ENCODE measurements around the gene MEG3.

MEG3 gene

DNA sequence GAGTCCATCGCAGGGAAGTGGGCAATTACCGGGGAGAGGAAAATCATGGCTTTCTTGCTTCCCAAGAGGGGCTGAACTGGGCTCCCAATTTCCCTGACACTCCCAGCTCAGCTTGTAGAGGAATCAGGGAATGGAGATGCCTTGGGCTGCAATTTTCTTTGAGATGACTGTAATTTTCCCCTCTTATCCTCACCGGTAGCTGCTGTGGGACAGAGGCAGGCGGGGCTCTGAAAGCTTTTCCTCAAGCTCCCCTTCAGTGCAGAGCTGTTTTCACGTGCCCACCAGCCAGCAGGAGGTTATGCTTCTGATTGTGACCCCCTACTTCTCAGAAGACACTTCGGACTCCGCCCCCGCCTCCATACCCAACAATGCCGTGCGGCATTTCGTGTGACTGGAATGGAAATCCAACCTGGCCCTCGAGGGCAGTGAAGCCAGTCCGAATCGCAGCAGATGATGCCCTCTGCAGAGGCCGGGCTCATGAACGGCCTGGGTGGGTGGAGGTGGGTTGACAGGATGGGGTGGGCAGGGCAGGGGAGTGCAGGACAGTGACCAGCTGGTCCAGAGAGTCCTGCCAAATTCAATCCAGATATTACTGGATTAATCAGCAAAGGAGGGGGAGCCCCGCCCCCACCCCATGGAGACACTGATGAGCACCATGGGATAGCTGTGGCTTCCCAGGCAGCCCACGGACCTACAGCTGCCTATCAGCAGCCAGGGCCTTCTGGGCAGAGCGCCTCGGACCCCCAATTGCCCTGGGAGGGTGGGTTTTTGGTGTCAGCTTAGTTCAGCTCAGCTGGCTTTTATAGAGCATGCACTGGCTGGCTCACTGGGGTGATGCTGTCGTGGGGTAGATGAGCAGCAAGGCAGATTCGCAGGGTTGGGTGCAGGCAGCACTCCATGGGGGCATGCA, 40.0 kb downstream of the MEG3 start:
- DNase-seq (ENCODE audit: low spot score) = no peak

DNA sequence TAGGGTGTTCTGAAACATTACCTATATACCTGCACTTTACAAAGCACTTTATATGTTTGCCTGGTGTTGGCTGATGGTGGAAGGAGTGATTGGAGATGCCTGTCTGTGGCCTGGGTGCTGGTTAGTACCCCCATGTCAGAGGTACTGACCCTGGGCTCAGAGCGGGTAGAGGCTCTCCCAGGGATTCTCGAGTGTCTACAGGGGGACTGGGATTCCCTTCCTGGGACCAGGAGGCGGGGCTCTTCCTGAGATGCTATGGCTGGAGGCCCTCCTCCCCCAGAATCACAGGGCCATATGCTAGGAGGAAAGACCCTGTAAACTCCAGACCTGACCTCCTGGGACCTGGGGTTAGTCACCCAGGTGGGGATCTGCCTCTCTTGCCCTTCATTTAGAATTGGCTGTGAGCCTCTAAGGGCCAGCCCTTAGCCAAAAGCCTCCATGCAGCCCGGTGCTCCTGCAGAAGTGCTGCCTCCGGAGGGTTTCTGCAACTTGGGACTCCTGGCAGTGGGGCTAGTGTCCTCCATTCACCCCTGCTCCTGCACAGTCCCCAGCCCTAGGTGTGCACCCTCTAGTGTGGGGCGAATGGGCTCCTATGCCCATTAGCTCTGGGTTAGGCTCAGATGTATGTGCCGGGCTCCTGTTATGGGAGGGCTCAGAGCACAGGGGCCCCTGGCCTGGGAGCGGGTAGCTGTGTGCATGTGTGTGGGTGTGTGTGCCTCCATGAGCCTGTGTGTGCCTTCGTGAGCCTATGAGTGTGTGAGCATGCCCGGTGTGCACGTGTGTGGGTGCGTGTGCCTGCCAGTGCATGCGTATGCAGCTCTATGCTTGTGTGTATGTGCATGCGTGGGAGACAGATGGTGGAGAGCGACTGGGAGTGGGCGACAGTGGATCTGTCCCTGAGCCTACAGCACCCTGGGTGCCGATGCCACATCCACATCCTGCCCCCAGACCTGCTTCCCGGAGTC, 41.0 kb downstream of the MEG3 start:
- DNase-seq (ENCODE audit: low spot score) = no peak

DNA sequence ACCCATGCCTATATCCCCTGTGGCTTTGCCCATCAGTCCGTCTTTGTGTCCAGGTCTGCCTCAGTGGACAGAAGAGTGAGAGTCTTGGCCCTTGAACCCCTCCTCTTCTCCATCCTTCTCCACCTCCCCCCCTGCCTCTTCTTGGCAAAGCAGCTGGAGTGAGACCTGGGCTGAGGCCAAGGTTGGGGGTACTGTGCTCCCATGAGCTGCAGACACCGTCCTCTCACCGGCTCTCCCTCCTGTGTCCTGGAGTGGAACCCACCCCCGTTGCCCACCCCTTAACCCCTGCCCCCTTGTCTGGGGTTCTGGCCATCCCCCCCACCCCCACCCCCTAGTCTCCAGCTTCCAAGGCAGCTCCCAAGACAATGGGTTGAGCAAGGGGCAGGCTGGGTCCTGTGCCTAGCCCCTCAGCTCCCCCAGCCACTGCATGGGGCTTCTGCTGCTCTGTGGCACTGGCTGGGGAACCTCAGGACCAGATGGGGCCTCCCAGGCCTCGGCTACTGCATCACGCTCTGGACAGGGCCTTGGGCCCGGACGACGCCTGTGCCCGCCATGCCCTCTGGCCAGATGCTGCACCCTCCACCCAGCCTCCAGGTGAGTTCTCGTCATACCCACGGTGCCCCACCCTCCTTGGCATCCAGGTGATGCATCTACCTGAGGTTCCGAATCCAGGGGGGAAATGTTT, 41.9 kb downstream of the MEG3 start:
- no peak for DNase-seq (ENCODE audit: low spot score)

DNA sequence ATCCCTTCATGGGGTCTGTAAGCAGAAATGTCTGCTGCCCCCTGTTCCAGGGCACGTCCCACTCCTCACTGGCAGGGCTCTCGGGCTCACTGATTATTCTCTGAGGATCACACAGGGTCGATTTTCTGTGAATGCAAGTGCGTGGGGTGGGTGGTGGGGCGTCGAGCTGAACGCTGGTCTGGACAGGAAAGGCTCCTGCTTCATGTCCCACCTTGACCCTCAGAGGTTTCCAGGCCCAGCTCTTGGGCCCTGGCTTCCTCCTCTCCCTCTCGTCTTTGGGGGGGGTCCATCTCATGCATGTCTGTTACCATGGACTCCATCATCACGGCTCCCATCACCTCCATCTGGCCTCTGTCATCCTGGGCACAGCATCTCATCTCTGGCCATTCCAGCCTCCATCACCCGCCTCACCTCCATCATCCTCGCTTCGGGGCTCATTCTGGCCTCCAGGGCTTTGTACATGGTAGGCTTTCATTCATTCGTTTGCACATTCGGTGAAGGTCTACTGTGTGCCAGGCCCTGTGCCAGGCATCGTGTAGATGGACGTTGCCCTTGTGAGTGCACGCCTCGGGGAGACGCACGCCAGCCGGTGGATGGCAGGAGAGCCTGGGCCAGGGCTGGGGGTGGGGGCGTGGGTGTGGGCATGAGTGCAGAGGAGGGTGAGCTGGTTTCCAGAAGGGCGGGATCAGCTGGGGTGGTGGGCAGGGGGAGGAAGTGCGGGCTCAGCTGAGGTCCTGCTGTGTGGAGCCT, 42.9 kb downstream of the MEG3 start:
- no peak for DNase-seq (ENCODE audit: low spot score)

DNA sequence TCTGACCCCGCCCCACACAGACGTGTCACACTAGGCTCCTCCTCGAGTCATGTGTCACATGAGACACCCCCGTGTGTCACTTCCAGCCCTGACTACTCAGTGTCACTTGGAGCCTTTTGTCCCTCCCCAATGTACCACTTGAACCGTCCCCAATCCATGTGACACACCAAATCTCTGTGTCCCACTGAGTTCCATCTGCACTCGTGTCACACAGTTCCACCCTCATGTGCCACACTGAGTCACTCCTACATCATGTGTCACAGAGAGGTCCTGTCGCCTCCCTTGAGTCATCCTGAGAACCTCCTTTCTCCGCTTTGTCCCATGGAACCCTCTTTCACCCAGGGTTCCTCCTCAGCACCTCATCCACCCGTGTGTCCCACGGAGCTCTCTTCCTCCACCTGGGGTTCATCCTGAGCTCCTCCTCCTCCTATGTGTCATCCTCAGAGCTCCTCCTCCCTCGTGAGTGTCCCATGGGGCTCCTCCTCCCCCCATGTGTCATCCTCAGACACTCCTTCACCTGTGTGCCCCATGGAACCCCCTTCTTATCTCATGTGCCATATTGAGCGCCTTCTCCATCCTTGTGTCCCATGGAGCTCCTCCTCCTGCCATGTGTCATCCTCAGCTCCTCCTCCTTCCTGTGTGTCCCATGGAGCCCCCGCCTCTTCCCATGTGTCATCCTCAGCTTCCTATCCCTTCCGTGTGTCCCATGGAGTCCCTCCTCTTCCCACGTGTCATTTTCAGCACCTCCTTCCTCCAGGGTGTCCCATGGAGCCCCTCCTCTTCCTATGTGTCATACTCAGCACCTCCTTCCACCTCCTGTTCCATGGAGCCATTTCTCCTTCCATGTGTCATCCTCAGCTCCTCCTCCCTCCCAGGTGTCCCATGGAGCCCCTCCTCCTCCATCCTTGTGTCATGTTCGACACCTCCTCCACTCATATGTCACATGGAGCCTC, 45.6 kb downstream of the MEG3 start:
- peak; percentile 82 for DNase-seq (ENCODE audit: low spot score)

DNA sequence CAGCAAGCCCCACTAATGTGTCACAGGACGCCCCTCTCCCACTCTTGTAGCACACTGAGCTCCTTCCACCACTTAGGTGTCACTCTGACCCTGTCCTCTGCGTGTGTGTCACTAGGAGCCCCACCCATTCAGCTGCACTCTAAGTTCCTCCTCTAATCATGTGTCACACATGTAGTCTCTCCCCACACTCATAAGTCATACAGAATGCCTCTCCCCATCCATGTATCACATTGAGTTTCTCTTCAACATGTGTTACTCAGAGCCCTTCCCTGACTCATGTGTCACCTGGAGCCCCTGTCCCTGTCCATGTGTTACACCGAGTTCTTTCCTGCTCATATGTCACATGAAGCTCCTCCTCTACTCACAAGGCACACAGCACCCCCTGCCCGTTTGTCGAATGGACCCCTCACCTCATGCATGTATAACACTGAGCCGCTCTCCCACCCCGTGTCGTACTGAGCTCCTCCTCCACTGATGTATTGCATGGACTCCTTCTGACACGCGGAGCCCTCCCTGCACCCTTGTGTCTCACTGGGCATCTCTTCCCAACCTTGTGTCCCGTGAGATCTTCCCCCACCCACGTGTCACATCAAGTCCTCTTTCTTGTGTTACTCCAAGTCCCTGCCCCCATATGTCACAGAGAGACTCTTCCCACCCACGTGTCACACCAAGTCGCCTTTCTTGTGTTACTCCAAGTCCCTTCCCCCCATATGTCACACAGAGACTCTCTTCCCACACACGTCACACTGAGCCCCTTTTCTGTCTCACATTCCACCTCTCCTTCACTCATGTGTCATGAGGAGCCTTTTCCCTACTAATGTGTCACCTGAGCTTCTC, 46.6 kb downstream of the MEG3 start:
- DNase-seq (ENCODE audit: low spot score) = peak; percentile 32

DNA sequence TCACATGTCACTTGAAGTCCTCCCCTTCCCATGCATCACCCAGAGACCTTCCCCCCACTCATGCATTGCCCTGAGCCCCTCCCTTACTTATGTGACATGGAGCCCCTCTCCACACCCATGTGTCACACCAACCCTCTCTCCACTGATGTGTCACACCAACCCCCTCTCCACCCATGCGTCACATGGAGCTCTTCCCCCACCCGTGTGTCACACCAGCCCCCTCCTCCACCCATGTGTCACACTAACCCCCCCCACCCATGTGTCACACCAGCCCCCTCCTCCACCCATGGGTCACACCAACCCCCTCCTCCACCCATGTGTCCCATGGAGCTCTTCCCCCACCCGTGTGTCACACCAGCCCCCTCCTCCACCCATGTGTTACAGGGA, 47.2 kb downstream of the MEG3 start:
- DNase-seq (ENCODE audit: low spot score) = no peak

DNA sequence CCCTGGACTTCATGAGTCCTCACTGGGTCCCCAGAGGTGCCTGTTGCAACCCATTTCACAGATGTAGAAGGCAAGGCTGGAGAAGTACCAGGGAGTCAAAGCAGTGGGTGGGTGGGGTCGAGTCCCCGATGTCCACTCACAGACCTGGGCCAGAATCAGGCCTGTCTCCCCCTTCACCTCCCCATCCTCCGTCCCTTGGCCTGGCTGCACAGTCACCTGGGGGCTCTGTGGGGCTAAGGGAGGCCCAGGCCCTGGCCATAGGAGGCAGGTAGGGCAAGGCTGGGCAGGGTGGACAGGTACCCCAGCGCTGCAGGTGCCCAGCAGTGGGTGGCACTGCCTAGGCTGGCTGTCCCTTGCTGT, 48.1 kb downstream of the MEG3 start:
- no peak for DNase-seq (ENCODE audit: low spot score)

DNA sequence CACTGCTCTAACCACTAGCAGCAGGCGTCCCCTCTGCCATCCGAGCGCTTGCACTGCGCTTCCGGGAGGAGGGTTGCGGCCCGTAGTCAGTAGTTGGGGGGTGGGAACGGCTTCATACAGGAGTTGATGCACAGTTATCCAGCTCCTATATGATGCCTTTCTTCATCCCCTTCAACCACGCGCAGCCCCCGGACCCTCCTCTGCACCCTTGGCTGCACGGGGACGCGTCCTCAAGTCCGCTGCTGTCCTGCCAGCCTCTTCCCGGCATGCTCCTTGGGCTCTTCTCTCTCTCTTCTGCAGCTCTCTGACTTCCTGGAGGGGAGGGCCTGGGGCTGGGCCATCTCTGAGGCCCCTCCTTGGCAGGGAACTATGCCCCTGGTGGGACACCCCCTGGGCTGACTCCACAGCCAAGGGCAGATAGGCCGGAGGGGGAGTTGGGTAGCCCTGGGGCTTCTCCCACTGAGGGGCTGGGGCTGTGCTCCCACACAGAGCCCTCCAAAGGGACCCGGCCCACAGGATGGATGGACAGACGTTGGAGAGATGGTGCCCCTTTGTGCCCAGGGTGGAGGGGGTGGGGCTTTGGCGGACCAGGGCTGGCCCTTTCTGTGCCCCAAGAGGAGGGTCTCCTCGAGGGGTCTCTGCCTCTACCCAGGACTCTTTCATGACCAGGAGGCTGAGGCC, 48.6 kb downstream of the MEG3 start:
- DNase-seq (ENCODE audit: low spot score) = no peak

DNA sequence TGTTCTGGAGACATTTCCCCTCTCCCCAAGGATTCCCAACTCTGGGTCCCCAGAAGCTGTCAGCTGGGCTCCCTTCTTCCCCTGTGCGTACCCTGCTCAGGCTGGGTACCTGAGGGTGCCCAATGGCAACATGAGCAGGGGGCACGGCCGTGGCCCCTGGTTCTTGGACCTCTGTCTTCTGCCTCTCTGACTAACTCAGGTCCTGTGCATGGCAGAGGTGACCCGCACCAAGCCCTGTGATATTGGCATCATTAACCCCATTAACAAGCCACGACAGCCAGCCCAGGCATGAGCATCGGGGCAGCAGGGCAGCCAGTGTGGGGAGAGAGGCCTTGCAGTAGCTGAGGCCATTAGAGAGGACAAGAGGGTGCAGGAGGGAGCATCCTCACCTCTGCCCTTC, 49.2 kb downstream of the MEG3 start:
- no peak for DNase-seq (ENCODE audit: low spot score)

DNA sequence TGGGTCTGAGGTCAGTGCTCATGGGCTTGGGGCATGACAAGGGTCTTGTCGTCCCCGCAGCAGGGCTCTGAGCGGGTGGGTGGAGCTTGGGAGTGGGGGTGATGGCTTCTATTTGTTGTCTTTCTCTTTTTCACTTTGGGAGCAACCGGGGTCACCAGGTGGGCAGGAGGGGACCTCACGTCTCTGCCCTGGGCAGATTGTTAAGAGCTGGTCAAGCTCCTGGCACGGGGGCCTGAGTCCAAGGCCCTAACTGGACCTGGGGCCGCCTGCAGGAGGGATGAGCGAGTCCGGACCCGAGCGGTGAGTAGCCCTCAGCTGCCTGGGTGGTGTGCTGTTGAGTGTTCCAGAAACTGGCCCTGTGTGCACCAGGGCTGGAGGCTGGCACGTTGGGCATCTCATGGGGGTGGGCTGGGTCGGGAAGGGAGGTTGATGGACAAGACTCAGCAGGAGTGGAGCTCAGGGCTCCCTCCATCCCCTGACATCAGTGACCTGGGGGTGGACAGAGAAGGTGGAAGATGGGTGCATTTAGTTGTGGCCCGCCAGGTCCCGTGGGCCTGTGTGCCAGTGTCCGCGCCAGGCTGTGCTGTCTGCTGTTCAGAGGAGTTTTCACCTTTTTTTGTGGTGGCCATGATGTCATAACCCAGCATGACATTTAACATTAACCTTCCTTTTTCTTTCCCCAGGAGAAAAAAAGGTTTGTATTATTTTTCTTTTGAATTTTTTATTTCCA, 50.1 kb downstream of the MEG3 start:
- DNase-seq (ENCODE audit: low spot score) = no peak

DNA sequence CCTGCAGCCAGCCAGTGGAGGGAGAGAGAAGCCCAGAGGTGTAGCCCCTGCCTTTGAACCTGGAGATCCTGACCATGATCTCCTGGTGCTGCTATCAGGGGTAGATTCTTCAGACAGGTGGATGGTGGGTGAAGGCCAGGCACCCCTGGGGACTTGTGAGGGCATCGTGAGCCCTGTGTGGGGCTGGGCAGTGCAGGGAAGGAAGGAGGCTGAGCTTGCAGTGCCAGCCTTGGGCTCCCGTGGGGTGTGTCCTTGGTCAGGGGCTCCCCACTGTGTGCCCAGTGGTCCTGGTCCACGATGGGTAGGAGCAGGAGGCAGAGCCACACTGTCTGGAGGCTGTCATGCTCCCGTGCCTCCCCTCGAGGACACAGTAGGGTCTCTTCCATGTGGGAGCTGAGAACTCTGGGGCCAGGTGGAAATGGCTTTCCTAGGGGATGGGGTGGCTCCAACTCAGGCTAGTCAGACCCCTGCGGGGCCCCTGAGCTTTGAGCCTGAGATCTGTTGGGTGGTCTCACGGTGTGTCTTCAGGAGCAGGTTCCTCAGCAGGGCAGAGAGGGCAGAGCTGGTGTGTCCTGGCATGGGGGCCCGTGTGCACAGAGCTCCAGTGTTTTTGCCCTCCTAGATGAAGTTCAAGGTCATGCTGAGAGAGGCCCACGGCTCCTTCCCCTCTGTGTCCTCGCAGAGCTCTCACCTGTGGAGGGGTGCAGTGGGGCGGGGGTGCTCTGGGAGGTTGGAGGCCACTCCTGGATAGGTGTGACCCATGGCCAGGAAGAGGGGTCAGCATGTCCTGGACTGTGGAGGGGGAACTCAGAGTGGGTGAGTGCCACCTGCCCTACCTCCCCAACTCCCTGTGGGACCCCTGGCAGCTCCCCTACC, 52.6 kb downstream of the MEG3 start:
- DNase-seq (ENCODE audit: low spot score) = no peak

DNA sequence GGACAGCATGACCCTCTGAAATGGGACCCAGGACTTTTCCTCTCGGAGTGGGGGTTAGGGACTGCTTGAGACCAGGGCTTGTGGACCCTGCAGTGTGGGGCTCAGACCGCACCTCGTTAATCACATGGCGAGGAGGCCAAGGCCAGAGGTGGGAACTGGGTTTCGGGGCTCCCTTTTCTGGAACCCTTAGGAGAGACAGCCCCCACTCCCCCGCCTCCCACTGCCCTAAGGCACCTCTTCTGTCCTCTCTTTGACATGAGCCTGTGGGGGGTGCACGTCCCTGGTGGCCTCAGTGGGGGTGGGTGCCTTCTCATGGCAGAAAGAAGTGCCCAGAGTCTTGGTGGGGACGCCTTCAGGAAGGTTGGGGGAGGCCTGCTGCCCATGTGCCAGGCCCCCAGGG, 53.3 kb downstream of the MEG3 start:
- no peak for DNase-seq (ENCODE audit: low spot score)

DNA sequence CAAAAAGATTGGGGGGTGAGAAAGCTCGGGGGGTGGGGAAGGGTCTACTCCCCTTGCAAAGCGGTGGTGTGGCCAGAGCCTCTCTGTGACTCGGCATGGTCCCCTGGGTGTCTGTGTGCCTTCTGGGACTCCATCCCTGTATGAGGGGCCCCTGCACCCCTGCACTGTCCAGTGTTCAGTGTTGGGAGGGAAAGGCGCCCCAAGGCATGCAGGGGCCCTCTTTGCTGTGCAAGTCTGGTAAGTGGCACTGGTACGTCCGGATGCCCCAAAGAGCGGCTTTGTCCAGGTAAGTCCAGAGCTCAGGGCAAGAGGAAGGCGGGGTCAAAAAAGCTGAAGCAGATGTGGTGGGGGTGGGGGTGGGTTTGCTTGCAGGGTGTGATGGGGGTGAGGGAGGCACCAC, 53.9 kb downstream of the MEG3 start:
- no peak for DNase-seq (ENCODE audit: low spot score)

DNA sequence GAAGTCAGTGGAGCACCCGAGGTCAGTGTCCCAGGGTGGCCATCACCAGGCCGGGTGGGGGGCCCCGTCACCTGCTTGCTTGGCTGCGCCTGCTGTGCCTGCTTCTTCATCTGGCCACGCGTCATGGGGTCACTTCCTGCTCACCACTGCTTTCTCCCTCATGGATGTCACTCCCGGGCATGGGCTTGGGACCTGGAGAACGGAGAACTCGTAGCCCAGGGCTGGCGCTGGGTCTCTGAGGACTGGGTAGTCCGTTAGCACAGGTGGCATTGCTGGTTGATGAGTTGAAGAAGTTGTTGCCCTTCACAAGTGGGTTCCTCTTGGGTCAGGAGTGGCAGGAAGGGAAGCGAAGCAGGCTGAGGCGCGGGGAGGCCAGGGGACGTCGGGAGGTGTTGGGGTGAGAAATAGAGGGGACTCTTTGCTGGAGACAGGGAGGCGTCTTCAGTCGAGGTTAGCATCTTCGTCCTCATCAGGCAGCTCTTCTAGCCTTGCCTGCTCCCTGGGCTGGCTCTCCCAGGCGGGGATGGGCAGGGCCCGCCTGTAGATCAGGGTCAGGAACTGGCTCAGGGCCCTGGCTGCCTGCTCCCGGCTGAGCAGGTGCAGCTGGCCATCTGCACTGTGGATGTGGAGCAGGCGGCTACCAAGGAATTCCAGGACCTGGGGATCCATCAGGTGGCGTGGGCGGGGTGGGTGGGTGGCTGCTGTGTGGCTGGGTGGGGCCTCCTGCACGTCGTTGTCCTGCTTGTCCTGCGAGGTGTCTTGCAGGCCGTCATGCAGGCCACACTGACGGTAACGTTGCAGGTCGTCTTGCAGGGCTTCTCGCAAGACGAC, 54.6 kb downstream of the MEG3 start:
- DNase-seq (ENCODE audit: low spot score) = no peak

DNA sequence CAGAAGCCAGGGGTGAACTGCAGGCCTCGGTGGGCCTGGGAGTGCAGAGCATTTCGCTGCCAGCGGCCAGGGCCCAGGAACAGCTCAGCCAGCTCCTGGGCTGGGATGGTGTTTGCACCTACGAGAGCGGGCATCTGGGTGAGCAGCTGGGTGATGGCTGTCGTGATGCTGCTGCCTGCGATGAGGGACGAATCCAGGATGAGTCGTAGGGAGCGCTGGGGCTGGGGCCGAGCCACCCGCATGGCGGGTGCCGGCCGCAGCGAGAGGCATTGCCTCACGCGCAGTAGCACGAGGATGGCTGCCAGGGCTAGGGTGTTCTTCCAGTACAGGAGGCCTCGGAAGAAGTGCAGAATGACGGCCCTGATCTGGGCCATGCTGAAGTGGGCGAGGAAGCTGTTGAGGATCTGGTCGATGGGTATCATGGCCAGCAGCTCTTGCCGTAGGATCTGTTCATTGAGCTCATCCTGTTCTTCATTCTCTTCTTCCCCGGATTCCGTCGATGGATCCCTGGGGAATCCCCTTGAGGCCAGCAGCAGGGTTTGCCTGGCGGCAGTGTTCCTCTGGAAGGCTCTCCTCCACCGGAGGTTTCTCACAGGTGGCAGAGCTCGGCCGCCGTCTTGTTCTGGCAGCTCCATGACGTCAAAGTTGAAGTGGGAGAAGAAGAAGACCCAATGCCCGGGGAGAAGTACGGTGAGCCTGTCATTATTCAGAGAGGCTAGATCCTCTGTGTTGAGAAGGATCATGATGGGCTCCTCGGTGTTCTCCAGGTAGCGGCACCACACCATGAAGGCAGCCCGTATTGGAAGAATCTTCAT, 55.5 kb downstream of the MEG3 start:
- no peak for DNase-seq (ENCODE audit: low spot score)

All from SW480 (cell line).